HepG2 (cell line): Measurements from ENCODE around the gene SPSB1. TPM values are rescaled to one million over a fixed set of nuclear protein-coding genes. Genes with fewer than 3 reads are reported as not detected.
A peak's percentile ranks its signal among the peaks of the same experiment; 100 is the strongest.

ENCODE experiments used
- ARID4A ChIP-seq: sonication (generic); formaldehyde crosslinking; IDR thresholded peaks from 2 replicates; pipeline ENCODE4 v1.5.0; 2020; ENCODE audit warnings: mild to moderate bottlenecking, missing genetic modification reagents, borderline replicate concordance
- CEBPB ChIP-seq: IDR thresholded peaks from 2 replicates; pipeline ENCODE4 v1.6.1; 2011; ENCODE audit warnings: low read depth, low read length, improper control_type of control experiment, borderline replicate concordance
- CHD4 ChIP-seq: fragments of 200-600 bp; sonication (generic); IDR thresholded peaks from 2 replicates; pipeline ENCODE4 v1.7.0; 2017; ENCODE audit warnings: mild to moderate bottlenecking, low read length, borderline replicate concordance
- CREB3 ChIP-seq: sonication (generic); formaldehyde crosslinking; IDR thresholded peaks from 2 replicates; pipeline ENCODE4 v1.5.0; 2020; ENCODE audit warnings: missing genetic modification reagents
- FOXA1 ChIP-seq, 2 experiments: fragments of 450-650 bp in 1 of 2; sonication (generic) in 1 of 2; formaldehyde crosslinking in 1 of 2; IDR thresholded peaks; 2 replicates each; pipeline versions ENCODE4 v1.4.0 to v1.6.1; 2016 to 2020; ENCODE audit warnings: missing genetic modification reagents in 1 of 2
- GATAD1 ChIP-seq: IDR thresholded peaks from 2 replicates; pipeline ENCODE4 v1.6.1; 2016; ENCODE audit warnings: missing genetic modification reagents, missing compliant biosample characterization
- GTF3A ChIP-seq: sonication (generic); formaldehyde crosslinking; conservative IDR thresholded peaks from 2 replicates; pipeline ENCODE4 v1.4.0; 2020; ENCODE audit warnings: mild to moderate bottlenecking, missing genetic modification reagents
- HNF4G ChIP-seq, 2 experiments: sonication (generic) in 1 of 2; formaldehyde crosslinking in 1 of 2; IDR thresholded peaks; 2 replicates each; pipeline versions ENCODE4 v1.4.0 to v1.6.1; 2011 to 2020; ENCODE audit warnings: borderline replicate concordance in 2 of 2, low read depth in 2 of 2, mild to moderate bottlenecking in 2 of 2, low read length in 1 of 2, missing genetic modification reagents in 1 of 2, moderate library complexity in 1 of 2
- HNRNPLL ChIP-seq: fragments of 200-400 bp; formaldehyde crosslinking; IDR thresholded peaks from 2 replicates; pipeline ENCODE4 v1.6.1; 2017; ENCODE audit warnings: mild to moderate bottlenecking, low read depth, low read length; ENCODE audit not compliant: poor library complexity, severe bottlenecking
- KAT8 ChIP-seq: IDR thresholded peaks from 2 replicates; pipeline ENCODE4 v1.6.1; 2016; ENCODE audit warnings: missing genetic modification reagents, missing compliant biosample characterization
- NFIB ChIP-seq: sonication (generic); formaldehyde crosslinking; IDR thresholded peaks from 2 replicates; pipeline ENCODE4 v1.9.0; 2021; ENCODE audit warnings: missing genetic modification reagents, mild to moderate bottlenecking, borderline replicate concordance
- RELA ChIP-seq: sonication (generic); formaldehyde crosslinking; IDR thresholded peaks from 2 replicates; pipeline ENCODE4 v1.4.0; 2020; ENCODE audit warnings: missing genetic modification reagents
- SMAD1 ChIP-seq: sonication (generic); formaldehyde crosslinking; IDR thresholded peaks from 2 replicates; pipeline ENCODE4 v1.4.0; 2020; ENCODE audit warnings: missing genetic modification reagents, low read depth, mild to moderate bottlenecking, borderline replicate concordance
- STAT5B ChIP-seq: sonication (generic); formaldehyde crosslinking; IDR thresholded peaks from 2 replicates; pipeline ENCODE4 v1.4.0; 2020; ENCODE audit warnings: missing genetic modification reagents
- TEAD2 ChIP-seq: sonication (generic); formaldehyde crosslinking; IDR thresholded peaks from 2 replicates; pipeline ENCODE4 v1.9.0; 2021; ENCODE audit warnings: missing genetic modification reagents
- ZMYM4 ChIP-seq: sonication (generic); formaldehyde crosslinking; IDR thresholded peaks from 2 replicates; pipeline ENCODE4 v1.8.1; 2023; ENCODE audit warnings: mild to moderate bottlenecking, missing genetic modification reagents
- ZNF740 ChIP-seq: sonication (generic); formaldehyde crosslinking; IDR thresholded peaks from 2 replicates; pipeline ENCODE4 v1.4.0; 2020; ENCODE audit warnings: missing genetic modification reagents
- ZSCAN30 ChIP-seq: sonication (generic); formaldehyde crosslinking; IDR thresholded peaks from 2 replicates; pipeline ENCODE4 v1.5.0; 2020; ENCODE audit warnings: mild to moderate bottlenecking, missing genetic modification reagents
- polyA plus RNA-seq, 8 experiments: library from polyadenylated mRNA; depleted of rRNA in 3 of 8; stranded (reverse) in 7 of 8; unstranded in 1 of 8; fragments of >200 nt; fragmentation: Illumina TruSeq in 4 of 8; extraction: Trizol in 4 of 8; gene quantifications; 2 replicates each; pipeline versions ENCODE4 v1.2.1 to v1.2.3, GENCODE V29; 2011 to 2016; ENCODE audit warnings: low read depth in 4 of 8, missing spikeins in 1 of 8, mixed read lengths in 1 of 8; ENCODE audit not compliant: insufficient read depth in 1 of 8
- total RNA-seq, 5 experiments: library from RNA; depleted of rRNA; stranded (reverse); fragments of >200 nt; fragmentation: Illumina TruSeq; extraction: Trizol; gene quantifications; 2 replicates each; pipeline ENCODE4 v1.2.3, GENCODE V29; 2016; ENCODE audit warnings: low read depth in 1 of 5
- TF ChIP-seq, protein P1 (sequence below): sonication (generic); formaldehyde crosslinking; IDR thresholded peaks from 2 replicates; pipeline ENCODE4 v1.5.0; 2020; ENCODE audit warnings: mild to moderate bottlenecking, missing genetic modification reagents
- TF ChIP-seq, protein P2 (sequence below): sonication (generic); formaldehyde crosslinking; IDR thresholded peaks from 2 replicates; pipeline ENCODE4 v1.8.1; 2023; ENCODE audit warnings: missing genetic modification reagents, mild to moderate bottlenecking, borderline replicate concordance

Gene SPSB1
- total and polyA plus RNA-seq, 2 of the 13 experiments (the other 11 are each of a cell fraction or from before 2014, with no cell fraction given) = 5.0 to 8.0 TPM

- TF ChIP-seq, protein P1, sequence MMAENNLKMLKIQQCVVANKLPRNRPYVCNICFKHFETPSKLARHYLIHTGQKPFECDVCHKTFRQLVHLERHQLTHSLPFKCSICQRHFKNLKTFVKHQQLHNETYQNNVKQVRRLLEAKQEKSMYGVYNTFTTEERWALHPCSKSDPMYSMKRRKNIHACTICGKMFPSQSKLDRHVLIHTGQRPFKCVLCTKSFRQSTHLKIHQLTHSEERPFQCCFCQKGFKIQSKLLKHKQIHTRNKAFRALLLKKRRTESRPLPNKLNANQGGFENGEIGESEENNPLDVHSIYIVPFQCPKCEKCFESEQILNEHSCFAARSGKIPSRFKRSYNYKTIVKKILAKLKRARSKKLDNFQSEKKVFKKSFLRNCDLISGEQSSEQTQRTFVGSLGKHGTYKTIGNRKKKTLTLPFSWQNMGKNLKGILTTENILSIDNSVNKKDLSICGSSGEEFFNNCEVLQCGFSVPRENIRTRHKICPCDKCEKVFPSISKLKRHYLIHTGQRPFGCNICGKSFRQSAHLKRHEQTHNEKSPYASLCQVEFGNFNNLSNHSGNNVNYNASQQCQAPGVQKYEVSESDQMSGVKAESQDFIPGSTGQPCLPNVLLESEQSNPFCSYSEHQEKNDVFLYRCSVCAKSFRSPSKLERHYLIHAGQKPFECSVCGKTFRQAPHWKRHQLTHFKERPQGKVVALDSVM (CRISPR knock-in tag) = peak; percentile 62; the same call in 1 of the 2 replicates
- no peak for TF ChIP-seq GTF3A
- no peak for TF ChIP-seq RELA
- no peak for TF ChIP-seq HNRNPLL
- TF ChIP-seq KAT8 (CRISPR knock-in tag) = no peak
- no peak for TF ChIP-seq CREB3 (CRISPR knock-in tag)
- TF ChIP-seq SMAD1 = peak; percentile 46; the same call in 1 of the 2 replicates
- TF ChIP-seq ZNF740 (CRISPR knock-in tag) = no peak
- no peak for TF ChIP-seq STAT5B (CRISPR knock-in tag)
- TF ChIP-seq FOXA1 (IDR thresholded peaks at IDR 0.05) = no peak
- TF ChIP-seq FOXA1 (CRISPR knock-in tag; IDR thresholded peaks at IDR 0.05) = no peak
- peak; percentile 60; the same call in 1 of the 2 replicates for TF ChIP-seq HNF4G (IDR thresholded peaks at IDR 0.05; ENCODE audit: borderline replicate concordance, low read depth, low read length)
- TF ChIP-seq HNF4G (CRISPR knock-in tag; IDR thresholded peaks at IDR 0.05; ENCODE audit: borderline replicate concordance, low read depth) = peak; percentile 23; the same call in 1 of the 2 replicates
- peak; percentile 31 for TF ChIP-seq GATAD1
- TF ChIP-seq CHD4 = no peak
- TF ChIP-seq, protein P2, sequence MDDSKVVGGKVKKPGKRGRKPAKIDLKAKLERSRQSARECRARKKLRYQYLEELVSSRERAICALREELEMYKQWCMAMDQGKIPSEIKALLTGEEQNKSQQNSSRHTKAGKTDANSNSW (CRISPR knock-in tag) = no peak
- no peak for TF ChIP-seq TEAD2 (CRISPR knock-in tag)
- TF ChIP-seq NFIB = 0 out of 2 replicates have a peak, but pooled peaks have one; percentile 42
- TF ChIP-seq ARID4A (CRISPR knock-in tag) = 0 out of 2 replicates have a peak, but pooled peaks have one; percentile 1
- no peak for TF ChIP-seq ZMYM4
- no peak for TF ChIP-seq CEBPB
- TF ChIP-seq ZSCAN30 (CRISPR knock-in tag) = no peak
These were observed 107.1 kb downstream of the SPSB1 start (continued) for GRCh38 chr1:9399510-9400424.
